CD8-positive, alpha-beta memory T cell (primary cell): ENCODE results near the gene DNAH1. TPM values are rescaled to one million over a fixed set of nuclear protein-coding genes. Genes with fewer than 3 reads are reported as not detected.
A peak's percentile ranks its signal among the peaks of the same experiment; 100 is the strongest.

ENCODE experiments used
- CTCF ChIA-PET: fragments of 350-600 bp; sonication (Branson Sonifier 250); formaldehyde crosslinking; loops from one replicate; lab custom pipeline; 2021; ENCODE audit warnings: antibody characterized with exemption; lab: Charles Lee
- POLR2A ChIA-PET: fragments of 350-600 bp; sonication (Branson Sonifier 250); formaldehyde crosslinking; loops from one replicate; lab custom pipeline; 2021; ENCODE audit warnings: antibody characterized with exemption; lab: Charles Lee
- DNase-seq, 5 donors: peaks; one replicate each; pipeline versions ENCODE4 v3.0.0 to v3.0.0-alpha.2; 2020 to 2022; ENCODE audit warnings: mixed read lengths in 1 of 5
- H3K27ac ChIP-seq: one replicate; pipeline ENCODE4 v1.7.0; 2013; ENCODE audit warnings: low read depth, mild to moderate bottlenecking, low read length, moderate library complexity
- H3K27me3 ChIP-seq: 2 replicates; pipeline ENCODE4 v1.7.0; 2013; ENCODE audit warnings: low read length, mild to moderate bottlenecking; ENCODE audit not compliant: insufficient read depth, poor library complexity, severe bottlenecking
- H3K36me3 ChIP-seq: 2 replicates; pipeline ENCODE4 v1.7.0; 2013; ENCODE audit warnings: mild to moderate bottlenecking, low read length, moderate library complexity; ENCODE audit not compliant: insufficient read depth
- H3K4me1 ChIP-seq: 2 replicates; pipeline ENCODE4 v1.7.0; 2013; ENCODE audit warnings: mild to moderate bottlenecking, low read length, moderate library complexity; ENCODE audit not compliant: insufficient read depth
- H3K4me3 ChIP-seq: 2 replicates; pipeline ENCODE4 v1.7.0; 2013; ENCODE audit warnings: mild to moderate bottlenecking, low read length
- H3K9me3 ChIP-seq: 2 replicates; pipeline ENCODE4 v1.7.0; 2013; ENCODE audit warnings: mild to moderate bottlenecking, low read length
- H3K27ac Mint-ChIP-seq, 8 donors: one replicate each; pipeline ENCODE4 v1.8.0; 2020 to 2021; ENCODE audit warnings: mixed read lengths in 8 of 8, mild to moderate bottlenecking in 6 of 8, inconsistent platforms in 3 of 8, moderate library complexity in 3 of 8
- H3K27me3 Mint-ChIP-seq, 2 donors: one replicate each; pipeline ENCODE4 v1.8.0; 2020 to 2021; ENCODE audit warnings: mixed read lengths in 2 of 2, mild to moderate bottlenecking in 1 of 2, moderate library complexity in 1 of 2
- H3K36me3 Mint-ChIP-seq, 3 donors: one replicate each; pipeline ENCODE4 v1.8.0; 2020 to 2021; ENCODE audit warnings: mixed read lengths in 3 of 3, inconsistent platforms in 1 of 3, mild to moderate bottlenecking in 1 of 3
- H3K4me1 Mint-ChIP-seq, 3 donors: one replicate each; pipeline ENCODE4 v1.8.0; 2020 to 2021; ENCODE audit warnings: mixed read lengths in 3 of 3, inconsistent platforms in 1 of 3, mild to moderate bottlenecking in 1 of 3
- H3K4me3 Mint-ChIP-seq, 7 donors: one replicate each; pipeline ENCODE4 v1.8.0; 2020 to 2021; ENCODE audit warnings: mixed read lengths in 7 of 7, mild to moderate bottlenecking in 6 of 7, moderate library complexity in 4 of 7, inconsistent platforms in 2 of 7
- H3K9me3 Mint-ChIP-seq, 5 donors: one replicate each; pipeline ENCODE4 v1.8.0; 2020 to 2022; ENCODE audit warnings: mixed read lengths in 5 of 5, mild to moderate bottlenecking in 3 of 5, moderate library complexity in 2 of 5, inconsistent platforms in 1 of 5
- polyA plus RNA-seq: library from polyadenylated mRNA; unstranded; fragments of 300-500 nt; fragmentation: Illumina TruSeq; gene quantifications from one replicate; pipeline ENCODE4 v1.2.3, GENCODE V29; 2021
- total RNA-seq, 2 experiments: library from RNA; stranded (reverse); gene quantifications; one replicate each; pipeline ENCODE4 v1.2.3, GENCODE V29; 2021

Gene DNAH1
- total and polyA plus RNA-seq, 3 experiments from 2014 or later, result 1.0 to 7.0 (median 7.0) TPM

DNA sequence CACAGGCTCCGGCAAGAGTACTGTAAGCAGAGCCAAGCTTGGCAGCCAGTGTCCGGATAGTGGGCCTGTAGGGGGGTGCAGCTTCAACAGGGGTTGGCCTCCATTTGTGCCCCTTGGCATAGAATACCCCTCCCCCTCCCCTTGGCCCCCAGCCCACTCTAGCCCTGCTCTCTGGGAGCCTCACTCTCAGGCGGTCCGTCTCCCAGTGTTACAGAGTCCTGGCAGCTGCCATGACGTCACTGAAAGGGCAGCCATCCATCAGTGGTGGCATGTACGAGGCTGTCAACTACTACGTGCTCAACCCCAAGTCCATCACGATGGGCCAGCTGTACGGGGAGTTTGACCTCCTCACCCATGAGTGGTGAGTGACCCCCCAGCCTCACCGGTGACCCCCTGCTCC is 50.4 kb downstream of the DNAH1 start:
- no peak overlapping the region for H3K4me3 Mint-ChIP-seq
- H3K36me3 ChIP-seq, result no peaks in the 10 kb centered on the region
- H3K9me3 Mint-ChIP-seq, result no peaks in the 10 kb centered on the region
- H3K4me3 ChIP-seq, result no peak overlapping the region
- peaks cover 0 to 1% of the 10 kb centered on the region in 2 donors for H3K27me3 Mint-ChIP-seq
- H3K27me3 ChIP-seq, result no peaks in the 10 kb centered on the region
- ChIA-PET POLR2A (no interaction called here), CTCF (no interaction called here)
- no peaks in the 10 kb centered on the region for H3K9me3 ChIP-seq
- H3K27ac Mint-ChIP-seq, result no peak overlapping the region
- no peaks in the 10 kb centered on the region for H3K4me1 Mint-ChIP-seq
- H3K4me1 ChIP-seq, result no peaks in the 10 kb centered on the region
- H3K36me3 Mint-ChIP-seq, result peaks cover 8 to 85% (median 16%) of the 10 kb centered on the region in 3 donors
- no peak overlapping the region for H3K27ac ChIP-seq
- DNase-seq, result no peak

DNA sequence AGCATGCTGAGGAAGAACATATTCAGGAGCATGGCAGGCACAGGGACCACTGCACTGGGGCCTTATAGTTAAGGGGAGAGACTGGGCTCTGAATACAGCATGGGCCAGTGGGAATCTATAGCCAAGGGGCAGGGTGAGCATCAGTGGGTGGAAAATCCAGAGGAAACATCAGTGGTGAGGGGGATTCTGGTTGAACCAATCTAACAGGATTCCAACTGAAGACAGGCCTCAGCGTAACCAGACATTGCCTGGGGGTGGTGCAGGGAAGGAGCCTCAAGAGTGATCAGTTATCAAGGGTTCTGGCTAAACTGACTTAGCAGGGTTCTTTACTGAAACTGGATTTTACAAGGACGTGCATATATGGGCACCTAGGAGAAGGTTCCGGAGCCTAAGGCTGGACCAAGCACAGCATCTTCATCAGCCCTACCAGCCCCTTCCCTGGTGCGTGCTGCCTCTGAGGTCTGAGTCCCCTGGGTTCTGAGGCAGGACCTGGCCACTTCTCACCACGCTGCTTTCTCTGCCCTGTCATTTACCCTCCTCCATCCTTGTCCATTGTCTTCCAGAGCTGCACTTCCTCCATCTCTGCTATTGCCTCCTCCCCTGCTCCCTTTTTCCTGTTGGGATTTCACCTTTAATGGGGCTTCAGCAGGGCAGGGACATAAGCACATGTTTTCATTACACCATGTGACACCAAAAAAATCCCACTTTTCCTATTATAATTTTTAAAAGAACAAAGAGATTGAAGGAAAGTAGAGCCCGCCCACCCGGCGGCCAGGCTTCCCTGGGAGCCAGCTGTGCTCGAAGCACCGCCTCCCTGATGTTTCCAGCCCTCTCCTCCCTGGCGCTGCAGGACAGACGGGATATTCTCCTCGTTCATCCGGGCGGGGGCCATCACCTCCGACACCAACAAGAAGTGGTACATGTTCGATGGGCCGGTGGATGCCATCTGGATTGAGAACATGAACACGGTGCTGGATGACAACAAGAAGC is 52.1 kb downstream of the DNAH1 start:
- no peak for DNase-seq
- Histone ChIP-seq H3K4me3 (no peak overlapping the region), H3K36me3 (no peaks in the 10 kb centered on the region), H3K27ac (no peak overlapping the region), H3K9me3 (no peaks in the 10 kb centered on the region), H3K27me3 (no peaks in the 10 kb centered on the region), H3K4me1 (peaks cover 5% of the 10 kb centered on the region)
- Mint-ChIP-seq H3K9me3 (no peaks in the 10 kb centered on the region), H3K4me3 (no peak overlapping the region), H3K36me3 (peaks cover 8 to 76% (median 14%) of the 10 kb centered on the region in 3 donors), H3K4me1 (peaks cover 0 to 8% (median under 1%) of the 10 kb centered on the region in 3 donors), H3K27me3 (peaks cover 0 to 1% of the 10 kb centered on the region in 2 donors), H3K27ac (peak overlapping the region in 1 of 8 donors; percentile 88)
- ChIA-PET CTCF (no interaction called here), POLR2A (no interaction called here)

DNA sequence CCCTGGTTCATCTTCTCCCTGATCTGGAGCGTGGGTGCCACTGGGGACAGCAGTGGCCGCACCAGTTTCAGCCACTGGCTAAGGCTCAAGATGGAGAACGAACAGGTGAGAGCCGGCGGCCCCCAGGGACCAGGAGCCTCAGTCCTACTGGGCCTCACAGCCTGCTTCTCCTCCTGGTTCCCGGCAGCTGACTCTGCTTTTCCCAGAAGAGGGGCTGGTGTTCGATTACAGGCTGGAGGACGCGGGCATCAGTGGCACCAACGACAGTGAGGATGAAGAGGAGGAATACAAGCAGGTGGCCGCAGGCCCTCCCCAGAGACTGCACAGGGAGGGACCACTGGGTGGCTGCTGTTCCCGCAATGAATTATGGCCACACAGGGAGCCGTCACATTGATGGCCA is 54.4 kb downstream of the DNAH1 start:
- H3K4me1 ChIP-seq, result peaks cover 8% of the 10 kb centered on the region
- ChIA-PET CTCF (interaction anchor here (1.1 kb wide), 1 partner anchor 151 kb away, joined by 4 read pairs; no protein-coding TSS in a partner anchor), POLR2A (no interaction called here)
- Mint-ChIP-seq H3K36me3 (peaks cover 0 to 61% (median 5%) of the 10 kb centered on the region in 3 donors), H3K27me3 (peaks cover 0 to 1% of the 10 kb centered on the region in 2 donors), H3K27ac (no peak overlapping the region), H3K4me1 (peaks cover 5 to 15% (median 6%) of the 10 kb centered on the region in 3 donors), H3K9me3 (no peaks in the 10 kb centered on the region), H3K4me3 (no peak overlapping the region)
- DNase-seq, result no peak
- H3K4me3 ChIP-seq, result no peak overlapping the region
- H3K27ac ChIP-seq, result no peak overlapping the region
- H3K9me3 ChIP-seq, result no peaks in the 10 kb centered on the region
- no peaks in the 10 kb centered on the region for H3K27me3 ChIP-seq
- no peaks in the 10 kb centered on the region for H3K36me3 ChIP-seq

DNA sequence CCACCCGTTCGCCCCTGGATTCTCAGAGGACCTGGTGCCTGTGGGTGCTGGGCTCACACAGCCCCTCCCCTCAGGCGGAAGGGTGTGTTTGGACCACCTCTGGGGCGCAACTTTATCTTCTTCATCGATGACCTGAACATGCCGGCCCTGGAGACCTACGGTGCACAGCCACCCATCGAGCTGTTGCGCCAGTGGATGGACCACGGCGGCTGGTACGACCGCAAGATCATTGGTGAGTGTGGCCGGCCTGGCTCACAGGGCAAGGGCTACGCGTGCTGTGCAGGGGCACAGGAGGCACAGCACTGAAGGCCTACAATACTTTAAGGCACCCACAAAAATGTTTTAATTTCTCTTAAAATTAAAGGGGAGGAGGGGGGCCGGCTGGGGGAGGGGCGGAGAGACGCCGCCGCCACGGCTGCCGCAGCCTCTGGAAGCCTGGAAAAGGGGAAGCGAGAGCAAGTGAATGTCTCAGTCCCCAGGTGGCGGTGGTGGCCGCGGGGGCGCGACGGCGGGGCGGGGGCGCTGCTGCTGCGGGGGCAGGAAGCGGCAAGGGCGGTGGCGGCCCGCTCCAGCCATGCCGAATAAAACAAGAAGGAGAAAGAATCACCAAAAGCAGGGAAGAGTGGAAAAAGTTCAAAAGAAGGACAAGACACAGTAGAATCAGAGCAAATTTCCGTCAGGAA is 56.8 kb downstream of the DNAH1 start:
- peak overlapping the region in 1 of 7 donors; percentile 5 for H3K4me3 Mint-ChIP-seq
- Histone ChIP-seq H3K4me1 (peaks cover 8% of the 10 kb centered on the region), H3K4me3 (no peak overlapping the region), H3K36me3 (no peaks in the 10 kb centered on the region), H3K27ac (no peak overlapping the region), H3K27me3 (no peaks in the 10 kb centered on the region), H3K9me3 (no peaks in the 10 kb centered on the region)
- peaks cover 0 to 3% of the 10 kb centered on the region in 2 donors for H3K27me3 Mint-ChIP-seq
- ChIA-PET CTCF (no interaction called here), POLR2A (no interaction called here)
- peaks cover 0 to 57% (median 8%) of the 10 kb centered on the region in 3 donors for H3K36me3 Mint-ChIP-seq
- peak in 2 of 5 donors; percentile 7 to 34 for DNase-seq
- no peaks in the 10 kb centered on the region for H3K9me3 Mint-ChIP-seq
- H3K4me1 Mint-ChIP-seq, result peaks cover 5 to 15% (median 6%) of the 10 kb centered on the region in 3 donors
- H3K27ac Mint-ChIP-seq, result peak overlapping the region in 3 of 8 donors; percentile 21 to 77 (median 41)

DNA sequence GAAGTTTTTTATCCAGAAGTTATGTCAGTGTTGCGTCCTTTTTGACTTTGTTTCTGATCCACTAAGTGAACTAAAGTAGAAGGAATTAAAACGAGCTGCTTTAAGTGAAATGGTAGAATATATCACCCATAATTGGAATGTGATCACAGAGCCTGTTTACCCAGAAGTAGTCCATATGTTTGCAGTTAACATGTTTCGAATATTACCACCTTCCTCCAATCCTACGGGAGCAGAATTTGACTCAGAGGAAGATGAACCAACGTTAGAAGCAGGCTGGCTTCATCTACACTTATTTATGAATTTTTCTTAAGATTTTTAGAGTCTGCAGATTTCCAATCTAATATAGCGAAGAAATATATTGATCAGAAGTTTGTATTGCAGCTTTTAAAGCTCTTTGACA is 57.6 kb downstream of the DNAH1 start:
- ChIA-PET CTCF (no interaction called here), POLR2A (no interaction called here)
- Histone ChIP-seq H3K27ac (no peak overlapping the region), H3K9me3 (no peaks in the 10 kb centered on the region), H3K4me3 (no peak overlapping the region), H3K27me3 (no peaks in the 10 kb centered on the region), H3K4me1 (peaks cover 8% of the 10 kb centered on the region), H3K36me3 (no peaks in the 10 kb centered on the region)
- Mint-ChIP-seq H3K27ac (peak overlapping the region in 2 of 8 donors; percentile 21 to 41), H3K36me3 (peaks cover 0 to 50% (median 6%) of the 10 kb centered on the region in 3 donors), H3K9me3 (no peaks in the 10 kb centered on the region), H3K27me3 (peaks cover 0 to 3% of the 10 kb centered on the region in 2 donors), H3K4me1 (peaks cover 5 to 15% (median 6%) of the 10 kb centered on the region in 3 donors), H3K4me3 (peak overlapping the region in 1 of 7 donors; percentile 5)
- no peak for DNase-seq

DNA sequence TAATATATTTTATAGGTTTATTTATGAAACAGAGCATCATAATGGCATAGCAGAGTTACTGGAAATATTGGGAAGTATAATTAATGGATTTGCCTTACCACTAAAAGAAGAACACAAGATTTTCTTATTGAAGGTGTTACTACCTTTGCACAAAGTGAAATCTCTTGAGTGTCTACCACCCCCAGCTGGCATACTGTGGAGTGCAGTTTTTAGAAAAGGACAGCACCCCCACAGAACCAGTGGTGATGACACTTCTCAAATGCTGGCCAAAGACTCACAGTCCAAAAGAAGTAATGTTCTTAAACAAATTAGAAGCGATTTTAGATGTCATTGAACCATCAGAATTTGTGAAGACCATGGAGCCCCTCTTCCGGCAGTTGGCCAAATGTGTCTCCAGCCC is 58.1 kb downstream of the DNAH1 start:
- H3K4me3 ChIP-seq, result no peak overlapping the region
- H3K36me3 ChIP-seq, result no peaks in the 10 kb centered on the region
- Mint-ChIP-seq H3K4me1 (peaks cover 5 to 15% (median 6%) of the 10 kb centered on the region in 3 donors), H3K9me3 (no peaks in the 10 kb centered on the region), H3K4me3 (no peak overlapping the region), H3K27ac (peak overlapping the region in 1 of 8 donors; percentile 37), H3K27me3 (peaks cover 0 to 3% of the 10 kb centered on the region in 2 donors), H3K36me3 (peaks cover 0 to 45% (median 4%) of the 10 kb centered on the region in 3 donors)
- H3K27ac ChIP-seq, result no peak overlapping the region
- peaks cover 8% of the 10 kb centered on the region for H3K4me1 ChIP-seq
- H3K27me3 ChIP-seq, result no peaks in the 10 kb centered on the region
- ChIA-PET POLR2A (no interaction called here), CTCF (no interaction called here)
- no peaks in the 10 kb centered on the region for H3K9me3 ChIP-seq
- DNase-seq, result no peak

DNA sequence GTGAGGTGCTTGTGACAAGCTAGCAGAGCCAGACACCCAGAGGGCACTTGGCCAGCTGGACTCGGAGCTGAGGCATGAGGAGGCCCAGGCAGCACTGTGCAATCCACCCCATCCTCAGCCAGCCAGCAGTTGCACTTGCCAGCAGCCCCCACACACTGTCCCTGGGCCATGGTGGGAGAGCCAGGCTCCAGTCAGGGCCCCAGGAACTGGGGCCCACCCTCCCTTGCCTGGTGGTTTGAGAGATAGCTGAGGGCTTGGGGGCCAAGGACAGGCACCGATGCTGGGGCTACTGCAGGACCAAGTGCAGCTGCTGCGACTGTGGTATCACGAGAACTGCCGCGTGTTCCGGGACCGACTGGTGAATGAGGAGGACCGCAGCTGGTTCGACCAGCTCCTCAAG is 63.5 kb downstream of the DNAH1 start:
- H3K4me3 Mint-ChIP-seq, result peak overlapping the region in 1 of 7 donors; percentile 48
- H3K4me1 Mint-ChIP-seq, result no peaks in the 10 kb centered on the region
- CTCF ChIA-PET, result interaction anchor here (1.4 kb wide), 1 partner anchor 19 kb away, joined by 3 read pairs; no protein-coding TSS in a partner anchor
- peaks cover 0 to 3% of the 10 kb centered on the region in 2 donors for H3K27me3 Mint-ChIP-seq
- POLR2A ChIA-PET, result no interaction called here
- no peaks in the 10 kb centered on the region for H3K9me3 ChIP-seq
- no peaks in the 10 kb centered on the region for H3K27me3 ChIP-seq
- DNase-seq, result no peak
- H3K27ac ChIP-seq, result no peak overlapping the region
- no peaks in the 10 kb centered on the region for H3K4me1 ChIP-seq
- peak overlapping the region in 1 of 8 donors; percentile 81 for H3K27ac Mint-ChIP-seq
- H3K4me3 ChIP-seq, result no peak overlapping the region
- H3K36me3 Mint-ChIP-seq, result peaks cover 0 to 19% (median 3%) of the 10 kb centered on the region in 3 donors
- H3K36me3 ChIP-seq, result no peaks in the 10 kb centered on the region
- H3K9me3 Mint-ChIP-seq, result no peaks in the 10 kb centered on the region
